LNCaP clone FGC (cell line): ENCODE measurements around the gene SLC45A2.

Experiments
- DNase-seq: peaks from one replicate; pipeline ENCODE4 v3.0.0-alpha.2; 2011; ENCODE audit warnings: low read depth
- H3K4me3 ChIP-seq: 2 replicates; pipeline ENCODE4 v1.5.1; 2011; ENCODE audit warnings: mild to moderate bottlenecking, low read depth, low read length, control low read depth
- CTCF ChIP-seq: IDR thresholded peaks from 2 replicates; pipeline ENCODE4 v1.5.1; 2012; ENCODE audit warnings: mild to moderate bottlenecking; ENCODE audit not compliant: control insufficient read depth, insufficient read depth; ENCODE audit errors: extremely low read depth

Gene SLC45A2

GRCh38 chr5:33984178-33984577, 315 bp downstream of the SLC45A2 start:
- no peak for DNase-seq
- no peak overlapping the region for H3K4me3 ChIP-seq
- no peak for TF ChIP-seq CTCF

GRCh38 chr5:33981408-33982162, 2.9 kb downstream of the SLC45A2 start:
- TF ChIP-seq CTCF: no peak
- no peak for DNase-seq
- H3K4me3 ChIP-seq: no peak overlapping the region

GRCh38 chr5:33980030-33980429, 4.5 kb downstream of the SLC45A2 start:
- TF ChIP-seq CTCF: no peak
- no peak overlapping the region for H3K4me3 ChIP-seq
- no peak for DNase-seq

GRCh38 chr5:33978306-33978705, 6.2 kb downstream of the SLC45A2 start:
- H3K4me3 ChIP-seq: no peak overlapping the region
- TF ChIP-seq CTCF: no peak
- DNase-seq: no peak

- no peak for DNase-seq
- no peak for TF ChIP-seq CTCF
- H3K4me3 ChIP-seq: no peak overlapping the region
Observed at GRCh38 chr5:33976307-33976706, 8.2 kb downstream of the SLC45A2 start.

GRCh38 chr5:33975852-33976251, 8.6 kb downstream of the SLC45A2 start:
- no peak overlapping the region for H3K4me3 ChIP-seq
- no peak for DNase-seq
- no peak for TF ChIP-seq CTCF

- no peak for DNase-seq
- no peak overlapping the region for H3K4me3 ChIP-seq
- no peak for TF ChIP-seq CTCF
Observed at GRCh38 chr5:33973271-33973670, 11.2 kb downstream of the SLC45A2 start.
